Breast epithelium (tissue), 4 donors: ENCODE results near the gene RPL10. TPM values are rescaled to one million over a fixed set of nuclear protein-coding genes. Genes with fewer than 3 reads are reported as not detected.
"Not testable (repeated sequence)": the region's sequence is repeated elsewhere in the genome, so short reads cannot be mapped to it uniquely, and the experiment has no call there.

ENCODE experiments used
- DNase-seq, 2 donors: peaks; one replicate each; pipeline ENCODE4 v3.0.0-alpha.2; 2019; ENCODE audit warnings: low spot score in 2 of 2
- H3K27ac ChIP-seq, 2 donors: fragments of 200-600 bp; sonication (generic) in 1 of 2; one replicate each; pipeline ENCODE4 v1.5.1; 2016 to 2019; ENCODE audit warnings: mild to moderate bottlenecking in 1 of 2
- H3K27me3 ChIP-seq, 2 donors: fragments of 200-600 bp; sonication (generic) in 1 of 2; one replicate each; pipeline versions ENCODE4 v1.5.1 to v1.6.0; 2017 to 2019; ENCODE audit warnings: control low read depth in 1 of 2, mild to moderate bottlenecking in 1 of 2
- H3K36me3 ChIP-seq: fragments of 200-600 bp; one replicate; pipeline ENCODE4 v1.5.1; 2019
- H3K4me1 ChIP-seq, 2 donors: fragments of 200-600 bp; sonication (generic); one replicate each; pipeline ENCODE4 v1.5.1; 2016 to 2019; ENCODE audit warnings: control low read depth in 1 of 2
- H3K4me3 ChIP-seq, 3 donors: fragments of 200-600 bp; sonication (generic); 1 replicate in 2 of 3; 2 replicates in 1 of 3; pipeline ENCODE4 v1.5.1; 2016 to 2019; ENCODE audit warnings: mild to moderate bottlenecking in 3 of 3, moderate library complexity in 2 of 3
- H3K9me3 ChIP-seq, 2 donors: fragments of 200-600 bp; sonication (generic) in 1 of 2; one replicate each; pipeline ENCODE4 v1.5.1; 2016 to 2019; ENCODE audit warnings: control low read depth in 1 of 2
- POLR2A ChIP-seq: fragments of 450-650 bp; IDR thresholded peaks from one replicate; pipeline ENCODE4 v1.6.1; 2016; ENCODE audit warnings: antibody characterized with exemption, mild to moderate bottlenecking, moderate library complexity
- POLR2AphosphoS5 ChIP-seq, 3 donors: sonication (generic); formaldehyde crosslinking; IDR thresholded peaks; one replicate each; pipeline ENCODE4 v1.6.1; 2017; ENCODE audit warnings: antibody characterized with exemption in 3 of 3
- intact Hi-C: fragments of 100-400 bp; cut with DNase I; formaldehyde crosslinking; loops from one replicate; pipeline ENCODE4 v1.15.1; 2023; ENCODE audit warnings: low total_unique reads
- total RNA-seq, 3 donors: library from RNA; depleted of rRNA; stranded (reverse); fragments of >200 nt; gene quantifications; one replicate each; pipeline ENCODE4 v1.1.0, GENCODE V29; 2016
- TF ChIP-seq, protein P1 (sequence below), 3 donors: fragments of 450-650 bp; IDR thresholded peaks; one replicate each; pipeline ENCODE4 v1.5.1; 2016 to 2017; ENCODE audit warnings: antibody characterized with exemption in 3 of 3, mild to moderate bottlenecking in 3 of 3, moderate library complexity in 3 of 3

The RPL10 gene
- total RNA-seq, 3 donors from 2014 or later: 8,496 to 9,265 (median 8,695) TPM

DNA sequence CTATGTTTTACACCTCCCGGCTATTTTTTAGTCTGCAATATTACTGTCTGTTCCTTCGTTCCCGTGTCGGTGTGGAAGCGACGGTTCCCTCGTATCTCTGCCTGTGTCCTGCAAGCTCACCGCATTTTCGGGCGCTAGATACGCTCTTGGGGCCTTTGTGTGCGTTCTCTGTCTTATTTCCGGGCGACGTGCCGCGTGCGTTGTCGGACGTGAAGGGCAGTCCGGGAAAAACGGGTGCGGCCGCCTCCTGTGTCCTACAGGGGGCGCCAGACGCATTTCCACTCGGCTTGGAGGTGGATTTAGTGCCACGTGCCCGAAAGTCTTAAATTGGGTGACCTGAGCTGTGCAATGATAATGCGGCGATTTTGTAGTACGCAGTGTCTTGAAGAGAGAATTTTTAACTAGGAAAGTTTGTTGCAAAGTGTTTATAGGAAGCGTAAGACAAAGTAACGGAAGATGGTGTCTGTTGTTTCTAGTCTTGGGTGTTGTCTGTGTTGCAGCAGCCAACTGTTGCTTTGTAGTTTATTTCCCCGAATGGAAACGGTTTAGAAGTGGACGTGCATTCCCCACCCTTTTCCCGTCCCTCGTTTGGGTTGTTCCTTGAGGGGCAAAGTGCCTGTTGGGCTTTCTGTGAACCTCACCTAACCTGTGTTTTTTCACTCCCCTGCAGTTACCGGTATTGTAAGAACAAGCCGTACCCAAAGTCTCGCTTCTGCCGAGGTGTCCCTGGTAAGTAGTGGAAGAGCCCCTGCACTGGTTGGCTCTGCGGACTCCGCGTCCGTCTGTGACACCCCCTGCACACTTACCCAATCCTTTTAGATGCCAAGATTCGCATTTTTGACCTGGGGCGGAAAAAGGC is 720 bp downstream of the RPL10 start:
- Histone ChIP-seq H3K36me3 (no peaks in the 10 kb centered on the region), H3K4me1 (no peaks in the 10 kb centered on the region), H3K27ac (peak overlapping the region; percentile 96 to 97), H3K9me3 (no peaks in the 10 kb centered on the region), H3K27me3 (peaks cover 0 to 13% of the 10 kb centered on the region in 2 donors), H3K4me3 (peak overlapping the region; percentile 69 to 84 (median 72))
- intact Hi-C loops: no loop called here
- TF ChIP-seq, protein P1, sequence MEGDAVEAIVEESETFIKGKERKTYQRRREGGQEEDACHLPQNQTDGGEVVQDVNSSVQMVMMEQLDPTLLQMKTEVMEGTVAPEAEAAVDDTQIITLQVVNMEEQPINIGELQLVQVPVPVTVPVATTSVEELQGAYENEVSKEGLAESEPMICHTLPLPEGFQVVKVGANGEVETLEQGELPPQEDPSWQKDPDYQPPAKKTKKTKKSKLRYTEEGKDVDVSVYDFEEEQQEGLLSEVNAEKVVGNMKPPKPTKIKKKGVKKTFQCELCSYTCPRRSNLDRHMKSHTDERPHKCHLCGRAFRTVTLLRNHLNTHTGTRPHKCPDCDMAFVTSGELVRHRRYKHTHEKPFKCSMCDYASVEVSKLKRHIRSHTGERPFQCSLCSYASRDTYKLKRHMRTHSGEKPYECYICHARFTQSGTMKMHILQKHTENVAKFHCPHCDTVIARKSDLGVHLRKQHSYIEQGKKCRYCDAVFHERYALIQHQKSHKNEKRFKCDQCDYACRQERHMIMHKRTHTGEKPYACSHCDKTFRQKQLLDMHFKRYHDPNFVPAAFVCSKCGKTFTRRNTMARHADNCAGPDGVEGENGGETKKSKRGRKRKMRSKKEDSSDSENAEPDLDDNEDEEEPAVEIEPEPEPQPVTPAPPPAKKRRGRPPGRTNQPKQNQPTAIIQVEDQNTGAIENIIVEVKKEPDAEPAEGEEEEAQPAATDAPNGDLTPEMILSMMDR (IDR thresholded peaks at IDR 0.05): peak; percentile 67 to 81 (median 71)
- TF ChIP-seq POLR2AphosphoS5 (IDR thresholded peaks at IDR 0.05): no peak
- TF ChIP-seq POLR2A: no peak
- DNase-seq: peak; percentile 82 to 86

DNA sequence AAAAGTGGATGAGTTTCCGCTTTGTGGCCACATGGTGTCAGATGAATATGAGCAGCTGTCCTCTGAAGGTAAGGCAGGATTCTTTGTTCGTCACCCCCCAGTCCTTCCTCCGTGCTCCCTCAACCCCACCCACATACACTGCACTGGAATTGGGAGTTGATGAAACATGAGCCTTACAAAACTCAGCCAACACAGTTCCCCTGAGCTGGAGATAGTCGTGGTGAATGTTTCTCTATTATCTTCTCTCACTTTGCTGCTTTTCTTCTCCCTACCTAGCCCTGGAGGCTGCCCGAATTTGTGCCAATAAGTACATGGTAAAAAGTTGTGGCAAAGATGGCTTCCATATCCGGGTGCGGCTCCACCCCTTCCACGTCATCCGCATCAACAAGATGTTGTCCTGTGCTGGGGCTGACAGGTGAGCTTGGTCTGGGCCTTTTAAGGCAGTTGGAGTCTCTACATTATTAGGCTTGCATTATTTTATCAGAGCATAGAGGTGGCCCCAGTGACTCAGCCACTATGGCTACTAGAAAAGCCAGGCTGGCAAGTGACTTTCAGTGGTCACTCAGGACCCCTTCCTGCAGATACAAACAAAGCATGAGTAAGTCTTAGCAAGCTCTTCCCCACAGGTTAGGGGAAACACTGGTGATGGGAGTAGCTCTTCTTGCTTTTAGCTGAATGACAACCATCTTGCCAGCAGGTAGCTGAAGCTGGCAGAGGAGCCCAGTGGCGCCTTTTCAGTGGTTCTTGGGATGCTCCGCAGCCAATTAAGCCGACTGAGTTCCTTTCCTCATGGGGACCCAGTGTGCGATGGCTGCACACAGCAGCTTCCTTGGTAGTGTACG is 1.6 kb downstream of the RPL10 start:
- peak overlapping the region; percentile 96 to 97 for H3K27ac ChIP-seq
- peaks cover 0 to 17% of the 10 kb centered on the region in 2 donors for H3K27me3 ChIP-seq
- peak overlapping the region; percentile 69 to 84 (median 72) for H3K4me3 ChIP-seq
- no peaks in the 10 kb centered on the region for H3K9me3 ChIP-seq
- TF ChIP-seq POLR2A (no peak), POLR2AphosphoS5 (IDR thresholded peaks at IDR 0.05) (peak in 1 of 3 donors; percentile 12)
- TF ChIP-seq, protein P1 (IDR thresholded peaks at IDR 0.05): no peak
- no peaks in the 10 kb centered on the region for H3K36me3 ChIP-seq
- intact Hi-C loops: no loop called here
- DNase-seq: no peak
- no peaks in the 10 kb centered on the region for H3K4me1 ChIP-seq

DNA sequence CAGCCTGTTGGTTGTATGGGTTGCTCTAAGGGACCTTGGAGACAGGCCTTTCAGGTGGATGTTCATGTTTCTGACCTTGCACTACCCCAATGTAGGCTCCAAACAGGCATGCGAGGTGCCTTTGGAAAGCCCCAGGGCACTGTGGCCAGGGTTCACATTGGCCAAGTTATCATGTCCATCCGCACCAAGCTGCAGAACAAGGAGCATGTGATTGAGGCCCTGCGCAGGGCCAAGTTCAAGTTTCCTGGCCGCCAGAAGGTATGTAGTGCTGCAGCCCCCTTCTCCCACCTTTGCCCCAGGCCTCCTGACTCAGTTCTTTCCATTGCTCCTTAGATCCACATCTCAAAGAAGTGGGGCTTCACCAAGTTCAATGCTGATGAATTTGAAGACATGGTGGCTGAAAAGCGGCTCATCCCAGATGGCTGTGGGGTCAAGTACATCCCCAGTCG is 2.2 kb downstream of the RPL10 start:
- intact Hi-C loops, H3K9me3 ChIP-seq, H3K4me1 ChIP-seq, DNase-seq, H3K36me3 ChIP-seq: not testable (repeated sequence)
- Histone ChIP-seq H3K27me3 (peaks cover 0 to 18% of the 10 kb centered on the region in 2 donors), H3K27ac (peak overlapping the region in 1 of 2 donors; percentile 66), H3K4me3 (peak overlapping the region in 1 of 3 donors; percentile 84)

DNA sequence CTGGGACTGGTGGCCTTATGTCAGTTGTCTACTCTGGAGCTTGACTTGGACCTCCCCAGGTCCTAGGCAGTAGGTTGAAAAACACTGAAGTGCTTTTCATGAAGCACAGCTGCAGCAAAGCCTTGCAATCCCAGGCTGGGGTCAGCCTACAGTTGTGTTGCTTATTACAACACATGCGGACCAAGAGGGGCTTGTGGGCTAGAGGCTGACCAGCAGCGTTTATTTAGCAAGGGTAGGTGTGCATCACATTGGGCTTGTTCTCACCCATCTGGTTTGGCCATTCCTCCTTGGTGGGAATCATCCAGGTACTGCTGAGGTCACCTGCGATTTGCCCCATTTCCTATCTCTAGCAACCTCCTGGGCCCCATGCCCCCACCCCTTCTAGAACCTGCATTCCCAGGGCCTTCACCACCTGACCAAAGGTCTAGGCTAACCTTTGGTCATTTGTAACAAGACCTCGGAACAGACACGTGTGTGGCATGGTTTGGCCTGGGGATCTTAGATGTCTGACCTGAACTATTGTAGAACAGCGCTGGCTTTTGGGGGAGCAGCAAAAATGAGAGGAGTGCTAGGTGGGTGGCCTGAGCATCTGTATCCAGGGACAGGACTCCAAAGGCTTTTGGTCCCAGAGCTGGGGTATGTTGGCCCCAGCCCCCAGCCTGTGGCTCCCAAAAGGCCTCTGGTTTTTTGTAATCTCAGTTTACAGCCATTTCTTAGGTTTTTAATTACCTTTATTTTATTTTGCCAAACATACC is 3.0 kb downstream of the RPL10 start:
- Histone ChIP-seq H3K36me3 (no peaks in the 10 kb centered on the region), H3K27me3 (peaks cover 0 to 18% of the 10 kb centered on the region in 2 donors), H3K4me3 (no peak overlapping the region), H3K4me1 (no peaks in the 10 kb centered on the region), H3K9me3 (no peaks in the 10 kb centered on the region), H3K27ac (peak overlapping the region in 1 of 2 donors; percentile 22)
- intact Hi-C loops: no loop called here
- TF ChIP-seq POLR2AphosphoS5 (IDR thresholded peaks at IDR 0.05): peak in 1 of 3 donors; percentile 47
- TF ChIP-seq, protein P1 (IDR thresholded peaks at IDR 0.05): no peak
- no peak for DNase-seq

DNA sequence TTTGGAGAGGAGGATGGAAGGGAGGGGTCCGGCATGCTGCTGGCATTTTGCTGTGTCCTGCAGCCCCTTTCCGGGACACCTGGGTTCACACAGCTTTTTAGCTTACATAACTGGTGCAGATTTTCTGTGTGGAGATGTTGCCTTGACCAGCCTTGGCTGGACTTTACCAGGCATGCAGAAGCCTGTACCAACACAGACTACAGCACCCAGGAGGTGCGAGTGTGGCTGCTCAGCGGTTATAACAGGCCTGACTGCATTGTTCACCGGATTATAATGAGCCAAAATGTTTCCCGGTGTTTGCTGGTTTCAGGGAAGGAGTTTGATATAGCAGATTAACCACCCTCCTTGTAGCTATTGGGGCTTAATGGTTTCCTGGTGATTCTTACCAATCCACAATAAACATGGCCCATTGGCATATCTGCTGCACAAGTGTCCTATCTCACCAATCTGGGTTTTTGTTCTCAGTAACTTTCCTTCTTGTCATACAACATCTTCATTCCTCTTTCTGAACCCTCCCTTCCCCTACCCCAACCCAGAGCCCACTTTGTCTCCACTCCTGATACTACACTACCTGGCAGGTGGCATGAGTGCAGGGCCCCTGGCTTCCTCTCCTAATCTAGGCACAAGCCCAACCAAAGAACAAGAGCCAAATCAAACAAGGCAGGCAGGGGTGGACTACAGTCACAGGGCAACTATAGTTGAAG is 3.9 kb downstream of the RPL10 start:
- Histone ChIP-seq H3K4me3 (no peak overlapping the region), H3K9me3 (no peaks in the 10 kb centered on the region), H3K36me3 (no peaks in the 10 kb centered on the region), H3K4me1 (no peaks in the 10 kb centered on the region), H3K27me3 (peaks cover 0 to 18% of the 10 kb centered on the region in 2 donors), H3K27ac (peak overlapping the region; percentile 50 to 55)
- intact Hi-C loops: no loop called here
- TF ChIP-seq POLR2A: no peak
- TF ChIP-seq, protein P1 (IDR thresholded peaks at IDR 0.05): no peak
- no peak for TF ChIP-seq POLR2AphosphoS5 (IDR thresholded peaks at IDR 0.05)
- no peak for DNase-seq
